Measurements from ENCODE around the gene UVRAG.
"Not testable (repeated sequence)": the region's sequence is repeated elsewhere in the genome, so short reads cannot be mapped to it uniquely, and the experiment has no call there.

UVRAG gene

GRCh38 chr11:76071090-76071489 is 256.1 kb downstream of the UVRAG start:
- Histone ChIP-seq H3K36me3 (ENCODE audit: control insufficient read depth in 2 of 2, insufficient read depth in 2 of 2, low read length in 2 of 2) (peaks cover 10% of the 10 kb centered on the region in 2 donors), H3K9me3 (ENCODE audit: control insufficient read depth in 2 of 2, low read length in 2 of 2) (no peaks in the 10 kb centered on the region), H3K9ac (ENCODE audit: low read depth in 1 of 2, low read length in 2 of 2) (no peak overlapping the region), H3K27me3 (ENCODE audit: control insufficient read depth in 2 of 2, insufficient read depth in 2 of 2, low read length in 2 of 2) (no peaks in the 10 kb centered on the region), H3K4me3 (ENCODE audit: low read length in 2 of 2) (no peak overlapping the region), H3K27ac (ENCODE audit: low read depth in 2 of 2, low read length in 2 of 2) (no peak overlapping the region), H3K4me1 (ENCODE audit: control insufficient read depth in 2 of 2, insufficient read depth in 2 of 2, low read length in 2 of 2) (peaks cover 0 to 4% of the 10 kb centered on the region in 2 donors)

DNA sequence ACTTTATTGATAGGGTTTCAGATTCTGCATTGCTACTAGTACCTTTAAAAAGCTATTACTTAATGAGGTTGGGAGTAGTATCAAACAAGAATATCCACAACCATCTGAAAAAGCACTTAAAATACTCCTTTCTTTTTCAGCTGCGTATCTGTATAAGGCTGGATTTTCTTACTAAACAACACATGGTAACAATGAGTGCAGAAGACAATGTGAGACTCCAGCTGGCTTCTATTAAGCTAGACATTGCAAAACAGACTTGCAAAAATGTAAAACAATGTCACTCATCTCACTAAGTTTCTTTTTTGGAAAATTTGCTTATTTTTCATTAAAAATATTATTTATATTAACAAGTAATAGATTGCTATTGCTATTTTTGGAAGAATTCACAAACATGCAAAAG is 258.7 kb downstream of the UVRAG start:
- Histone ChIP-seq H3K4me3 (ENCODE audit: low read length in 2 of 2) (no peak overlapping the region), H3K27me3 (ENCODE audit: control insufficient read depth in 2 of 2, insufficient read depth in 2 of 2, low read length in 2 of 2) (no peaks in the 10 kb centered on the region), H3K4me1 (ENCODE audit: control insufficient read depth in 2 of 2, insufficient read depth in 2 of 2, low read length in 2 of 2) (peaks cover 0 to 4% of the 10 kb centered on the region in 2 donors), H3K36me3 (ENCODE audit: control insufficient read depth in 2 of 2, insufficient read depth in 2 of 2, low read length in 2 of 2) (no peaks in the 10 kb centered on the region), H3K9ac (ENCODE audit: low read depth in 1 of 2, low read length in 2 of 2) (no peak overlapping the region), H3K9me3 (ENCODE audit: control insufficient read depth in 2 of 2, low read length in 2 of 2) (no peaks in the 10 kb centered on the region), H3K27ac (ENCODE audit: low read depth in 2 of 2, low read length in 2 of 2) (no peak overlapping the region)

GRCh38 chr11:76074148-76075095 is 259.4 kb downstream of the UVRAG start:
- no peaks in the 10 kb centered on the region for H3K27me3 ChIP-seq (ENCODE audit: control insufficient read depth in 2 of 2, insufficient read depth in 2 of 2, low read length in 2 of 2)
- H3K9ac ChIP-seq (ENCODE audit: low read depth in 1 of 2, low read length in 2 of 2), result no peak overlapping the region
- H3K36me3 ChIP-seq (ENCODE audit: control insufficient read depth in 2 of 2, insufficient read depth in 2 of 2, low read length in 2 of 2), result no peaks in the 10 kb centered on the region
- H3K4me3 ChIP-seq (ENCODE audit: low read length in 2 of 2), result no peak overlapping the region
- H3K4me1 ChIP-seq (ENCODE audit: control insufficient read depth in 2 of 2, insufficient read depth in 2 of 2, low read length in 2 of 2), result peaks cover 0 to 4% of the 10 kb centered on the region in 2 donors
- no peak overlapping the region for H3K27ac ChIP-seq (ENCODE audit: low read depth in 2 of 2, low read length in 2 of 2)
- H3K9me3 ChIP-seq (ENCODE audit: control insufficient read depth in 2 of 2, low read length in 2 of 2), result no peaks in the 10 kb centered on the region

- Histone ChIP-seq H3K4me3 (ENCODE audit: low read length in 2 of 2) (no peak overlapping the region), H3K9me3 (ENCODE audit: control insufficient read depth in 2 of 2, low read length in 2 of 2) (no peaks in the 10 kb centered on the region), H3K27ac (ENCODE audit: low read depth in 2 of 2, low read length in 2 of 2) (no peak overlapping the region), H3K36me3 (ENCODE audit: control insufficient read depth in 2 of 2, insufficient read depth in 2 of 2, low read length in 2 of 2) (no peaks in the 10 kb centered on the region), H3K9ac (ENCODE audit: low read depth in 1 of 2, low read length in 2 of 2) (no peak overlapping the region), H3K4me1 (ENCODE audit: control insufficient read depth in 2 of 2, insufficient read depth in 2 of 2, low read length in 2 of 2) (peaks cover 0 to 4% of the 10 kb centered on the region in 2 donors), H3K27me3 (ENCODE audit: control insufficient read depth in 2 of 2, insufficient read depth in 2 of 2, low read length in 2 of 2) (no peaks in the 10 kb centered on the region)
These were observed 260.7 kb downstream of the UVRAG start for GRCh38 chr11:76075716-76076115.

GRCh38 chr11:76076253-76076652 is 261.2 kb downstream of the UVRAG start:
- not testable (repeated sequence) for H3K9me3 ChIP-seq (ENCODE audit: control insufficient read depth in 2 of 2, low read length in 2 of 2); H3K4me3 ChIP-seq (ENCODE audit: low read length in 2 of 2); H3K36me3 ChIP-seq (ENCODE audit: control insufficient read depth in 2 of 2, insufficient read depth in 2 of 2, low read length in 2 of 2); H3K27ac ChIP-seq (ENCODE audit: low read depth in 2 of 2, low read length in 2 of 2); H3K9ac ChIP-seq (ENCODE audit: low read depth in 1 of 2, low read length in 2 of 2); H3K4me1 ChIP-seq (ENCODE audit: control insufficient read depth in 2 of 2, insufficient read depth in 2 of 2, low read length in 2 of 2); H3K27me3 ChIP-seq (ENCODE audit: control insufficient read depth in 2 of 2, insufficient read depth in 2 of 2, low read length in 2 of 2)

GRCh38 chr11:76076749-76077148 is 261.7 kb downstream of the UVRAG start:
- no peaks in the 10 kb centered on the region for H3K27me3 ChIP-seq (ENCODE audit: control insufficient read depth in 2 of 2, insufficient read depth in 2 of 2, low read length in 2 of 2)
- no peaks in the 10 kb centered on the region for H3K9me3 ChIP-seq (ENCODE audit: control insufficient read depth in 2 of 2, low read length in 2 of 2)
- no peak overlapping the region for H3K9ac ChIP-seq (ENCODE audit: low read depth in 1 of 2, low read length in 2 of 2)
- no peaks in the 10 kb centered on the region for H3K36me3 ChIP-seq (ENCODE audit: control insufficient read depth in 2 of 2, insufficient read depth in 2 of 2, low read length in 2 of 2)
- H3K4me3 ChIP-seq (ENCODE audit: low read length in 2 of 2), result no peak overlapping the region
- no peak overlapping the region for H3K27ac ChIP-seq (ENCODE audit: low read depth in 2 of 2, low read length in 2 of 2)
- peaks cover 0 to 4% of the 10 kb centered on the region in 2 donors for H3K4me1 ChIP-seq (ENCODE audit: control insufficient read depth in 2 of 2, insufficient read depth in 2 of 2, low read length in 2 of 2)

GRCh38 chr11:76077575-76078150 is 262.7 kb downstream of the UVRAG start:
- H3K9me3 ChIP-seq (ENCODE audit: control insufficient read depth in 2 of 2, low read length in 2 of 2), result no peaks in the 10 kb centered on the region
- no peaks in the 10 kb centered on the region for H3K36me3 ChIP-seq (ENCODE audit: control insufficient read depth in 2 of 2, insufficient read depth in 2 of 2, low read length in 2 of 2)
- H3K4me1 ChIP-seq (ENCODE audit: control insufficient read depth in 2 of 2, insufficient read depth in 2 of 2, low read length in 2 of 2), result peaks cover 0 to 4% of the 10 kb centered on the region in 2 donors
- H3K27me3 ChIP-seq (ENCODE audit: control insufficient read depth in 2 of 2, insufficient read depth in 2 of 2, low read length in 2 of 2), result no peaks in the 10 kb centered on the region
- no peak overlapping the region for H3K4me3 ChIP-seq (ENCODE audit: low read length in 2 of 2)
- H3K27ac ChIP-seq (ENCODE audit: low read depth in 2 of 2, low read length in 2 of 2), result no peak overlapping the region
- no peak overlapping the region for H3K9ac ChIP-seq (ENCODE audit: low read depth in 1 of 2, low read length in 2 of 2)

DNA sequence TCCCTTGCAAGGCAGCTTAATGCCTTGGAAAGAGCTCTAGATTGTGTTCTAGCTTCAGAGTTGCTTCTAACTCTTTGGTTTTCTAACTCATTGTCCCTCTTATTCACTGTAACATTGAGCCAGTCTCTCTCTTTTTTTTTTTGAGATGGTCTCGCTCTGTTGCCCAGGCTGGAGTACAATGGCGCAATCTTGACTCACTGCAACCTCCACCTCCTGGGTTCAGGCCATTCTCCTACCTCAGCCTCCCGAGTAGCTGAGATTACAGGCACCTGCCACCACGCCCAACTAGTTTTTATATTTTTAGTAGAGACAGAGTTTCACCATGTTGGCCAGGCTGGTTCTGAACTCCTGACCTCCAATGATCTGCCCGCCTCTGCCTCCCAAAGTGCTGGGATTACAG is 266.1 kb downstream of the UVRAG start:
- H3K27ac ChIP-seq (ENCODE audit: low read depth in 2 of 2, low read length in 2 of 2); H3K27me3 ChIP-seq (ENCODE audit: control insufficient read depth in 2 of 2, insufficient read depth in 2 of 2, low read length in 2 of 2); H3K36me3 ChIP-seq (ENCODE audit: control insufficient read depth in 2 of 2, insufficient read depth in 2 of 2, low read length in 2 of 2); H3K9ac ChIP-seq (ENCODE audit: low read depth in 1 of 2, low read length in 2 of 2); H3K9me3 ChIP-seq (ENCODE audit: control insufficient read depth in 2 of 2, low read length in 2 of 2); H3K4me1 ChIP-seq (ENCODE audit: control insufficient read depth in 2 of 2, insufficient read depth in 2 of 2, low read length in 2 of 2); H3K4me3 ChIP-seq (ENCODE audit: low read length in 2 of 2): not testable (repeated sequence)

DNA sequence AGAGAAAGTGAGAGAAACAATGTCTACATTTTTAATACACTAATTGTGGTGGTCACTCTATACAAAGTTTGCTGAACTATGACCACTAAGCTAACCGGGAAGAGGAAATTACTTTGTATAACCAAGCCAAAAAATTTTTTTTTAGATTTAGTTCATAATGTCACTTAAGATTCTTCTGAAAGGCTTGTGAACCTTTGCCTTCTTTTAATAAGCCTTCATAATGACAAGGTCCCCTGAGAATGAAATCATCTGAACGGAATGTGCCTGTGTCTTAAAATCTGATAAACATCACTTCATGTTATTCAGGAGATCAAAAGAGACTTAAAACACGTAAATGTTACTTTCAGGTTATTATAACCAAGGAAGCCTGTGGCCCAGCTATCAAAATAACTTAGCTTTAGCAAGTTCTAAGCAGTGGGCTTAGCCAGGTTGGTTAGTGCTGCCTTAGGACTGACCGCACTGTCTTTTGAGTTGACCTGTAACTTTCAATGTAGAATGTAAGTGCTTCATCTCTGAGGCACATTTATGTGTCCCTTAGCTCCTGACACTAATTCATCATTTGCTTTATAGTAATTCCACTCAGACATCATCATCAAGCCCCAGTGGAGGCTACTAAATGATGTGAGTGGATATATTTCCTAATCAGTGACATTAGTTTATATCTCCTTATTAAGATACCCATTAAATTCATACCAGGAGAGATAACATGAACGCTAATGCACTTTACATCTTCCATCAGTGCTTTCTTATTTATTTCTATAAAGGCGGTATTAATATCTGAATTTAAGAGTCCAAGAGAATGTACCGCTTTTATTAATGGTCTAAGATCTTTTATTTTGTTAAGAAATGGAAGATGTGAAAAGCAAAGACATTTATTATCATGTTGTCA is 268.8 kb downstream of the UVRAG start:
- Histone ChIP-seq H3K27me3 (ENCODE audit: control insufficient read depth in 2 of 2, insufficient read depth in 2 of 2, low read length in 2 of 2) (no peaks in the 10 kb centered on the region), H3K36me3 (ENCODE audit: control insufficient read depth in 2 of 2, insufficient read depth in 2 of 2, low read length in 2 of 2) (no peaks in the 10 kb centered on the region), H3K9ac (ENCODE audit: low read depth in 1 of 2, low read length in 2 of 2) (no peak overlapping the region), H3K4me3 (ENCODE audit: low read length in 2 of 2) (no peak overlapping the region), H3K27ac (ENCODE audit: low read depth in 2 of 2, low read length in 2 of 2) (no peak overlapping the region), H3K4me1 (ENCODE audit: control insufficient read depth in 2 of 2, insufficient read depth in 2 of 2, low read length in 2 of 2) (peaks cover 0 to 3% of the 10 kb centered on the region in 2 donors), H3K9me3 (ENCODE audit: control insufficient read depth in 2 of 2, low read length in 2 of 2) (no peaks in the 10 kb centered on the region)

GRCh38 chr11:76085270-76085669 is 270.3 kb downstream of the UVRAG start:
- Histone ChIP-seq H3K36me3 (ENCODE audit: control insufficient read depth in 2 of 2, insufficient read depth in 2 of 2, low read length in 2 of 2) (peaks cover 0 to 3% of the 10 kb centered on the region in 2 donors), H3K9ac (ENCODE audit: low read depth in 1 of 2, low read length in 2 of 2) (no peak overlapping the region), H3K9me3 (ENCODE audit: control insufficient read depth in 2 of 2, low read length in 2 of 2) (no peaks in the 10 kb centered on the region), H3K4me3 (ENCODE audit: low read length in 2 of 2) (no peak overlapping the region), H3K27ac (ENCODE audit: low read depth in 2 of 2, low read length in 2 of 2) (no peak overlapping the region), H3K27me3 (ENCODE audit: control insufficient read depth in 2 of 2, insufficient read depth in 2 of 2, low read length in 2 of 2) (no peaks in the 10 kb centered on the region), H3K4me1 (ENCODE audit: control insufficient read depth in 2 of 2, insufficient read depth in 2 of 2, low read length in 2 of 2) (peaks cover 0 to 3% of the 10 kb centered on the region in 2 donors)

Data from mucosa of rectum (tissue), 2 donors.